ENCODE measurements around the gene GAS2.
"Not testable (repeated sequence)": the region's sequence is repeated elsewhere in the genome, so short reads cannot be mapped to it uniquely, and the experiment has no call there.

GAS2 gene

GRCh38 chr11:22666325-22666687 lies at the start of gene GAS2:
GAS2 (plus strand) TSS chr11:22666611; CDS start chr11:22674870, 8,259 bp downstream.
- no peak for DNase-seq

GRCh38 chr11:22617868-22618267 lies 48.5 kb upstream of the GAS2 start:
- no peak for DNase-seq

GRCh38 chr11:22624742-22625447 lies 41.5 kb upstream of the GAS2 start:
- DNase-seq: peak; percentile 31 to 41

- DNase-seq: peak; percentile 99 to 100
These were observed 40.7 kb upstream of the GAS2 start, which contains the start of gene FANCF for GRCh38 chr11:22625448-22626287. FANCF (minus strand) TSS chr11:22625823; CDS start chr11:22625810, 13 bp downstream.

GRCh38 chr11:22626573-22627239 lies 39.7 kb upstream of the GAS2 start:
- DNase-seq: no peak

- DNase-seq: no peak
These were observed 39.0 kb upstream of the GAS2 start for GRCh38 chr11:22627421-22627820.

GRCh38 chr11:22633354-22633902 lies 33.0 kb upstream of the GAS2 start:
- DNase-seq: no peak

GRCh38 chr11:22634897-22635629 lies 31.3 kb upstream of the GAS2 start:
- DNase-seq: no peak

GRCh38 chr11:22635689-22636088 lies 30.7 kb upstream of the GAS2 start:
- DNase-seq: no peak

- no peak for DNase-seq
These were observed 25.5 kb upstream of the GAS2 start for GRCh38 chr11:22640862-22641261.

GRCh38 chr11:22641559-22641958 lies 24.9 kb upstream of the GAS2 start:
- no peak for DNase-seq

- DNase-seq: not testable (repeated sequence)
These were observed 14.1 kb upstream of the GAS2 start for GRCh38 chr11:22652346-22652745.

- DNase-seq: no peak
These were observed 10.3 kb upstream of the GAS2 start for GRCh38 chr11:22656130-22656529.

GRCh38 chr11:22657101-22657694 lies 9.2 kb upstream of the GAS2 start:
- no peak for DNase-seq

- DNase-seq: no peak
These were observed 6.6 kb upstream of the GAS2 start for GRCh38 chr11:22659783-22660182.

- no peak for DNase-seq
These were observed 453 bp downstream of the GAS2 start for GRCh38 chr11:22666688-22667439.

GRCh38 chr11:22668005-22668796 lies 1.8 kb downstream of the GAS2 start:
- no peak for DNase-seq

- no peak for DNase-seq
These were observed 3.0 kb downstream of the GAS2 start for GRCh38 chr11:22669368-22669767.

- no peak for DNase-seq
These were observed 4.4 kb downstream of the GAS2 start for GRCh38 chr11:22670830-22671229.

GRCh38 chr11:22671751-22672150 lies 5.3 kb downstream of the GAS2 start:
- no peak for DNase-seq

All from inflammatory macrophage treated with lipopolysaccharide for 1 hour (primary cell).